Raji (cell line): ENCODE measurements around the gene IL4.

Source experiments
- POLR2A ChIP-seq: IDR thresholded peaks from 2 replicates; pipeline ENCODE4 v1.6.1; 2011; ENCODE audit warnings: low read depth, low read length, control low read depth; ENCODE audit not compliant: insufficient read depth

Gene IL4

DNA sequence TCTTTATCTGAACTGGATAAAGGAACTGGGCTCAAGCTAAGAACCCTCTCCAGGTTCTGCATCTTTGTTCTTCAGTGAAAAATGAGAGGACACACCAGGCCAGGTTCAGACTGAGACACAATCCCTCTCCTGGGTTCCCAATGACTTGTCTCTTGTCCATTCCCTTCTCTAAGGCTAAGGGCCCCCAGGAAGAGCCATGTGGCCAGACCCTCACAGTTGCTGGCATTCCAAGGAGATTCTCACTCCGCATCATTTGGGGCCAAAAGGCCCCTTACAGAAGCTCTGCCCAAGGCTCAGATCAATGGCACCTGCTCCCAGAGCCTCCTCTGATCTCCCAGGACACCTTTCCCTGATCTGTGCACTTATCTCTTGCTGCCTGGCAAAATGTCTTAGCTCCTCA is 4.9 kb downstream of the IL4 start:
- no peak for TF ChIP-seq POLR2A

DNA sequence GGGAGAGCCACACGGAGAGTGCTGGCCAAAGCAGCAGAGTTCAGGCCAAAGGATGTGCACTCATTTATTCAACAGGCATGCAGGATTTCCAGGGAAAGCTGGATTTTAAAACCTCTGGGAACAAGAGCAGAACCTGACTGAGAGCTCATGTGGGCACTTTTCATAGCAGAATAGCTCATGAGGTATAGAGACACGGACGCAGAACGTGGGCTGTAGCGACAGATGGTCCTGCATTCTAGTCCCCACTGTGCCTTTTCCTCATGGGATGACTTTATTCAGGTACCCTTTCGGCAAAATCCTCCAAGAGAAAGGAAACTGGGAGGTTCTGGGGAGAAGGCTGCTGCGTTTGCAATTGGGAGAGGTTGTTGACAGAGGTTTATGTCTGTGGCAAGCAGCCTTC is 5.4 kb downstream of the IL4 start:
- no peak for TF ChIP-seq POLR2A

DNA sequence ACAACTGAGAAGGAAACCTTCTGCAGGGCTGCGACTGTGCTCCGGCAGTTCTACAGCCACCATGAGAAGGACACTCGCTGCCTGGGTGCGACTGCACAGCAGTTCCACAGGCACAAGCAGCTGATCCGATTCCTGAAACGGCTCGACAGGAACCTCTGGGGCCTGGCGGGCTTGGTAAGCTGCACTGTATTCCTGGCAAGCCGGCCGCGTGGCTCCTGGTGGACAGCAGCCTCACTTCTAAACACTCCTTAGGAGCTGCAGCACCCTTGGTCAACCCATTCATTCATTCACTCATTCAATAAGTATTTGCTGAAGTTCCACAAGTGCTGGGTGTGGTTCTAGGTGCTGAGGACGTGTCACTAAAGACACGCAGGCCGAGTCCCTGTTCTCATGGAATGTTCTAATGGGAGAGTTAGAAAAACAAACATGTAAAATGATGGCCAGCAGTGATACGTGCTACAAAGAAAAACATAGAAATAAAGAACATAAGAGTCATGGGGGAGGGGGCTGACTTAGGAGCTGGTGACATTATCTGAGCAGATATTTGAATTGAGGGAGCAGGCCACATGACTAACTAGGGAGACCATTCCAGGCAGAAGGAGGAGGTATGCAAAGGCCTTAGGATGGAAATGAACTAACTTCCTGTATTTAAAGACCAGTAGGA is 6.1 kb downstream of the IL4 start:
- TF ChIP-seq POLR2A = no peak

DNA sequence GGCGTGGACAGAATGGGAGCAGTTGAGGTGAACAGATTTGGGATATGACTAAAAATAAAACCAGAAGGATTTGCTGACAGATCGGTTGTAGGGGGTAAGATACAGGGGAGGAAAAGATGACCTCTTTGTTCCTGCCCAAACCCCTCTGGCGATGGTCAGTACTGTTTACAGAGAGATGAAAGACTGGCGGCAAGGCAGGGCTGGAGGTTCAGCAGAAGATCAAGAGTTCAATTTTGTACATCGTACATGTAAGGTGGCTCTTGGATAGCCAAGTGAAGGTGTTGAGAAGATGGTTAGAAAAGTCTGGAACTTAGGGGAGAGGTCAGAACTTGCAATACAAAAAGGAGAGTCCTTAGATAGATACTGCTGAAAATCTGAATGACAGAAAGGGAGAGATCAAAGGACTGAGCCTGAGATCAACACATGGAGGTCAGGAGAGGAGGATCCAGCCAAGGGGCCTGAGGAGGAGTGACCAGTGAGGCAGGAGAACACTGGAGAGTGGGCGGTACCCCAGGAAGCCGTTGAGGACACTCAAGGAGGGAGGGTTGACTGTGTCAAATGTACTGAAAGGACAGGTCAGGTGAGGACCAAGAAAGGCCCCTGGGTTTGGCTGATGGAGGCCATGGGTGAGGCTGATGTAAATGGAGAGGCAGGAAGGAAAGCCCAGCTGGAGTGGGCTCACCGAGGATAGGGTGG is 7.1 kb downstream of the IL4 start:
- TF ChIP-seq POLR2A = no peak

DNA sequence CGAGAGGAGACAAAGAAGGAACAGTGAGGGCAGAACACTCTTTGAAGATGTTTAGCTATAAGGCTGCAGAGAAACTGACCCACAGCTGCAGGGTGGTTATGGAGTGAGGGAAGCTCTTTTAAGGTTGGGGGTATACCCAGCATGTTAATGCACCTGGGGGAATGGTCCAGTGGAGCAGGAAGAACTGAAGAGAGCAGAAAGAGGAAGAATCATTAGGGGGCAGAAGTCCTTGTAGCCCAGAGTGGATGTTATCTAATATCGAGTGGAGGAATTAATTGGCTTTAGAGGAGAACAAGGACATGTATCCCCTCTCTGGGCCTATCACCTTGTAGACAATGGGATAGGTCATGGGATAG is 7.7 kb downstream of the IL4 start:
- no peak for TF ChIP-seq POLR2A

DNA sequence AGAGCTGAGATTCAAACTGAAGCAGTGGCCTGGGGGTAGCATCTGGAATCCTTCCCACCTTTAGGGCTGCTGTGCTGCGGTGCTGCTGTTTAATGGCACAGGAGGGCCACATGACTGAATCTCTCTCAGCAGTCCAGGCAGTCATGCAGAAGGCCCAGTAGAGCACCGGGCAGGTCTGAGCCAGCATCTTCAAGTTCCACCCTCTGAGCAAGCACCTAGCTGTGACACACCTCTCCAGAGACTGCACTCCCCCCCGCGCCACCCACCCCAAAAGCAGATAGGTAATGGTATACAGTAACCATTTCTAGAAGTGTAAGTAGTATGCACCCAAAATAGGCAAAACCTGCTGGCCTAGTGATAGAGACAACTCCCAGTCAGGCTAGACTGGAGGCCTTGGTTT is 8.2 kb downstream of the IL4 start:
- peak; percentile 54 for TF ChIP-seq POLR2A

DNA sequence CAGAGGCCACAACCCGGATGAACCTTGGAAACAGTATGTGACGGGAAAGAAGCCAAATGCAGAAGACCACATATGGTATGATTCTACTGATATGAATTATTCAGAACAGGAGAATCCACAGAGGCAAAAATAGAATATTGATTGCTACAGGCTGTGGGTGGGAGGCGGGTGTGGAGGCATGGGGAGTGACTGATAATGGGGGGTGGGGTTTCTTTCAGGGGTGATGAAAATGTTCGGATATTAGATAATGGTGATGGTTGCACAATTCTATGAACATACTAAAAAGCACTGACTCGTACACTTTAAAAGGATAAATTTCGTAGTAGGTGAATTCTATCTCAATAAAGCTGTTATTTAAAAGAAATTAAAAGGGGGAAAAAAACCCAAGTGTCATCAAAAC is 10.7 kb downstream of the IL4 start:
- TF ChIP-seq POLR2A = no peak

DNA sequence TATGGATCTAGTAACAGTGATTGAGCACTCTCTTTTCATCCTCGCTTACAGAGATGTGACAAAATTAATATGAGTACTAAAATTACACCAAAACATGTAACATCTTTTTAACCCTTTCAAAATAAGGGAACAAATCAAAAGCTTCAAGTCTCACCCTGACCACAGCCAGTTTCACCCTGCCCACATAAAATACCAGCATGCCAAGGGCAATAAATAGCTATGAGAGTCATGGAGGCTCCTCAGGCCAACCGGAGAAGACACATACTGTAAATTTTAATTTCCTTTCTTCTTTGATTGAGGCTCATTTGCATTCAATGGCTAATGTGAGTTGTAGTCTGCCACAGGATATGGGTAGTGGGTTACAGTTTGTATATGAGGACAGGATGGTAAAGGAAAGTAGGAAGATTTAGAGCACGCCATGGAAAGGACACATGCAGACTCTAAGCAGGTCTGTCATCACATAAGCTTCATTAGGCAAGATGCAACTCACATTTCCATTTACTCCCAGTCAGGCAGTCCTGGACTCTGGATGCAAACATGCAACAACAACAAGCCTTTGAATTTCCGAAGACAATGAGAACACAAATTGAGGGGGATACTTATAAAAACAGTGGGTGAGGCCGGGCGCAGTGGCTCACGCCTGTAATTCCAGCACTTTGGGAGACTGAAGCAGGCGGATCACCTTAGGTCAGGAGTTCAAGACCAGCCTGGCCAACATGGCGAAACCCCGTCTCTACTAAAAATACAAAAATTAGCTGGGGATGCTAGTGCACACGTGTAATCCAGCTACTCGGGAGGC is 11.3 kb downstream of the IL4 start:
- no peak for TF ChIP-seq POLR2A

DNA sequence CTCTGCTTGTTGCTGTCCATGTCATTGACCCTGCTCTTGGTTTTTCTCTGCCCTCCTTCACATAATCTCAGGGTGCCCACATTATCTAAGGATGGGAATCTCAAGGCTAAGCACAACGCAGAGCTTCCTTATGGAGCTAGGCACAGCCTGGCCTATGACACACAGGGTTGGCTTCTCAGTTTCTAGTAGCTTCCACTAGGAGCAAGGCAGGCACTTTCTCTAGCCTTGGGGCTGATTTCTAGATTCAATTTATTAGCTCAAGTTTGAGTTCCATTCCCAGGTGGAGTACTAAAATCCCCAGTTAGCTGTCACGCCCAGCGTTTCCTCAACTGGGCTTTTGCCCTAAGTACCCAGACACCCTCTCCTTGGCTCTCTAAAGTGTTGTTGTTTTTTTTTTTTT is 12.4 kb downstream of the IL4 start:
- no peak for TF ChIP-seq POLR2A

DNA sequence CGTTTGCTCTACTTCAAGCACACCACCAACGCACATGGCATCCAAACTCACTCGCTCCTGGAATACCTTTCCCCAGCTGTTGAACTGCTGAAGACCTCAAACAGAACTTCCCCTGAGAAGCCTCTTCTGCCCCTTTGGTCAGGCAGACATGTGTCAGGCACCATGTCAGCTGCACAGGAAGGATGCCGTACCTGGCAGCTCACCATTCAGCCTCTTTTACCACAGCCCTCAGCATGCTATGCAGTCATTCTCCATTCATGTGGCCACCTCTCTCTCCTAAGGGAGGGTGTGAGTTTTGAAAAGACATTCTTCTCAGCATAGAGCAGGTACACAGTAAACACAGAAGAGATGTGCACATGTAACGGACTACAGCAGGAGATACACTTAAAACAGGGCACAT is 14.2 kb downstream of the IL4 start:
- TF ChIP-seq POLR2A = peak; percentile 58

DNA sequence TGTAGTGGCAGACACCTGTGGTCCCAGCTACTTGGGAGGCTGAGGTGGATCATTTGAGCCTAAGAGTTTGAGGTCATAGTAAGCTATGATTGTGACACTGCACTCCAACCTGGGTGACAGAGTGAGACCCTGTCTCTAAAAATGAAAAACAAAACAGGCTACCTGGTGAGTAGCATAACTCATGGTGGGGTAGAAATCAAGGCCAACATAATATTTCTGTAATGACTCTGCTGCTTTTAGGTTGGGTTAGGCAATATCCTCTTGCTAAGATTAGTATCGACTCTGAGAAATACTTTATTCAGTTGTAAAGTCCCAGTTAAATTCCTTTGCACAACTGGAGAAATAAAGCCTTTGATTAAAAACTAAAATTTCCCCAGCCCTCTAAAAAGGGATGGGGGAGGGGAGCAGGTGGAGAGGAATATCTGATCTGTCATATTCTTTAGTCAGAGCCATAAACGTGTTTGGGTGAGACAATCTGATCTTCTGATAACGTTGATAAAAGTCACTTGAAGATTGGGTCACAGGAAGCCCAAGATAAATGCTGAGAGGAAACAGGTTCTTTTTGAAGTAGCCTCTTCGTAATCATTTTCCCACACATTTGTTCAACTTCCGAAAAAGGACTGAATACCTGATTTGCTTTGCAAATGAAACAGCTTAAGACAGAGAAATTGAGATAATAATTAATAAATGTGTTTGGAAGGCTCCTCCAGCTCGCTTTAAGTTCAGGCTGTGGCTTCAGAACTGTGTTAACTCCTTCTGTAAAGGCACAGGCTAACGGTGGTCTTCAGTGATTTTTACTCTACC is 14.9 kb downstream of the IL4 start:
- TF ChIP-seq POLR2A = peak; percentile 63

DNA sequence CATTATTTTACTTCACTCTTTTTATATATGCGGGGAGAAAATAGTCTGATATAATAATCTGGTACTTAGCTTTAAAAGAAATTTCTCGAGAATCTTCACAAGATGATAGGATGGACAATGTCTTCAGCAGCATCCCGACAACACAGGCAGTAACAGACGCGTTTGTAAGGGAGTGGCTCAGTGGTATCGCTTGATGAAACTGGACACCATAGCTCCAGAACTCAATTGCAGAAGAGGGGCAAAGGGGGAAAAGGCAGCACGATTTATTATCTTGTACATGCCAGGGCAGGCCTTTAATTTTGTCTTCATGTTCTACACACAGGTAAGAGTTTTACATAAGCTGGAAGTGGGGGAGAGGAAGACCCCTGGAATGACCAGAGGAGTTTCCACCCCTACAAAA is 15.7 kb downstream of the IL4 start:
- TF ChIP-seq POLR2A = no peak; the same call in 1 of the 2 replicates

DNA sequence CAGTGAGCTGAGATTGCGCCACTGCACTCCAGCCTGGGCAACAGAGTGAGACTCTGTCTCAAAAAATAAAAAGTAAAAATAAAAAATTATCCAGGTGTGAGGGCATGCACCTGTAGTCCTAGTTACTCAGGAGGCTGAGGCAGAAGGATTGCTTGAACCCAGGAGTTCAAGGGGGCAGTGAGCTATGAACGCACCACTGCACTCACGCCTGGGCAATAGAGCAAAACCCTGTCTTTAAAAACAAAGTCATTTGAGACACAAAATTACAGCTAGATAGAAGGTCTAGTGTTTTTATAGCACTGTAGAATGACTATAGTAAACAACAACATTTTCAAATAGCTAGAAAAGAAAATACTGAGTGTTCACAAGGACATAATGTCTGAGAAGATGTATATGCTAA is 16.4 kb downstream of the IL4 start:
- no peak for TF ChIP-seq POLR2A

DNA sequence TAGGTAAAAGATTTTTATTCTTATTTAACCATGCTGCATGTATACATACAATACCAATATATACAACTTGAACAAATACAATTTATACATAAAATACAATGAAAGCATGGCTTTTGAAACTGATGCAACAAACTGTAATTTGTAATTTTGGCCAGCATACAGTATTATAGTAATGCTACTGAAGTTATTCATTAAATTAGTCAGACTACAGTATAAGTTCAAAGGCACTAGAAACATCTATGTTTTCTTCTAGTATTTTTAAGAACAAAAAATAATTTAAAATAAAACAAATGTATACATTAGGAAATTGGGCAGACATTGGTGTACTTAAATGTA is 18.8 kb downstream of the IL4 start:
- no peak for TF ChIP-seq POLR2A

DNA sequence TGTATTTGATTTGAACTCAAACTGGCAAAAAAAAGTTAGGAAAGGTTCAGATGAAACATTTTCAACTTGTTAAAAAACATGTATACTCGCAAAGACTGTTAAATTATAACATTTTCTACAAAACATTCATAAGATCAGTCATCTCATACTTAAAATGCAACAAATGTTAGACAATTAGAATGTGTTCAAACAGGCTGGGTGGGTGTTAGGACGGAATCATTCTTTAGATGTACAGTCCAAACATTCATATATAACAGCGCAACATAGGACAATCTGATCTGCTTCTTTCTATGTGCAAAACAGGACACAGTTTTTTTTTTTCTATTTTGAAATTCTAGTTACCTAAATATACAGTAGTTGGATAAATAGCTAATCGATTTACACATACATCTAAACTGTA is 22.2 kb downstream of the IL4 start:
- TF ChIP-seq POLR2A = no peak

DNA sequence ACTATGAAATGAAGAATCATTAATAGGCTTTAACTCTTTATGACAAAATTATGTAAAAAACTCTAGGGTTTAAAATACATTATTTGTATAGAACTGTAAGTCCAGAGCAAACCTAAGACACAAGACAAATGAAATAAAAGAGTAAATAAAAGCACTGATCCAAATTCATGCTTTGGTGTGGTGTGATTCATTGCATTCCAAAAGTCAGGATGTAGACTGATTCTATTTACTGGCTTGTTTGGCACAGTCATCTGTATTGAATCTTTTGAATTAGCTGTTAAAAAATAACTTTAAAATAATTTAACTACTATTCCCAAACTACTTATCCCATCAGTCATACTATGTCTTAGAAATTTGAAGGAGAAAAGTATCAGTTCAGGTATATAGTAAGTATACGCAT is 31.1 kb downstream of the IL4 start:
- TF ChIP-seq POLR2A = no peak

DNA sequence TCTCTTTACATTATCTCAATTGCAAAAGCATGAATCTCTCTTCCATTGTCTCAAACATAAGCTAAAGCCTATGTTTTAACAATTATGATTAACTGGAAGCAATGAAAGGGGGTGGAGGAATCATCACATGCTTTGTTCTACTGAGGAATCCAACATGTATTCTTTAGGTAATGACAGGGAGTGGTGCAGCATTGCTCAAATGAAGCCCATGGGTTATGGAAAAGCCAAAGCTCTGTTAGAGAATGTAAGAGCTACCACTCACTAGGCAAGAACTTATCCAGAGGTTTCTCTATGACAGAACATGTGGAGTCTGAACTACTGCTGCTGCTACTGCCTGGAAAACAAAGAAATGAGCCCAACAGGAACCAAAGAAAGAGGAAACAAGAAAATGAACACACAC is 34.9 kb downstream of the IL4 start:
- no peak for TF ChIP-seq POLR2A
